Loucy (cell line): ENCODE data around the gene PIK3CA.

ENCODE experiments used
- EZH2phosphoT487 ChIP-seq: fragments of 200-600 bp; IDR thresholded peaks from 2 replicates; pipeline ENCODE4 v1.6.1; 2018; ENCODE audit warnings: antibody characterized with exemption, mild to moderate bottlenecking, moderate library complexity, borderline replicate concordance
- TF ChIP-seq, protein P1 (sequence below): fragments of 200-600 bp; sonication (generic); conservative IDR thresholded peaks from 2 replicates; pipeline ENCODE4 v1.5.1; 2014; ENCODE audit warnings: mild to moderate bottlenecking, antibody characterized with exemption, low read length

DNA sequence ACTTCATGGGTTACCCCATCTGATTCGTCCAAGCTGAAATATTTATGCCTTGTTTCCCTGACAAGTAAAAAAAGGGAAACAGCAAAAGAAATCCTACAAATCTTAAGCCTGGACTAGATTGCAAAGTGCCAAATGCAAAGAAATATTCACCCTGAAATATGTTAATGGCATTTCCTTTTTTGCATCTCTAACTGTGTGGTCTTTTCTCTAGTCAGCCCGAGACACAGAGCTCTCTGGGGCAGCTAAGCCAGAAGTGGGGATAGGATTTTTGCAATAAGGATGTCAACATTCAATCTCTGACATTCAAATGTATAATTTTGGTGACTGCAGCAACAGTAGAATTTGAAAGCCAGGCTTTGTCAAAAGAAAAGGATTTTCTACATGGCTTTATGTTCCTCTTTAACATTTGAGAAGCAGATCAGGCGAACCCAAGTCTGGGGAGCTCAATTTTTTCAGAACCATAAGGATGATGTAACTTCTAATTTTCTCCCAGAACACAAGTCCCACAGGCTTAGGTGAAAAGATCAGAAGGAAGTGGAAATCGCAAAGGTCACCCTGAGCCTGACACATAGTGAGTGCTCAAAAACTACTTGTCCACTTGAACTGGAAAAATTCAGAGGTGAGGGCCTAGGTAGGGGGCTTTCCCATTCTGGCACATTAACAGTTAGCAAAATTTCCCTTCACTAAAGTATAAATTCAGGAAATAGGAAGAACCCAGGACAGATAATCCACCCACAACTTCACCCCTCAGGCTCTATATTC, 131.0 kb downstream of the PIK3CA start:
- TF ChIP-seq, protein P1, sequence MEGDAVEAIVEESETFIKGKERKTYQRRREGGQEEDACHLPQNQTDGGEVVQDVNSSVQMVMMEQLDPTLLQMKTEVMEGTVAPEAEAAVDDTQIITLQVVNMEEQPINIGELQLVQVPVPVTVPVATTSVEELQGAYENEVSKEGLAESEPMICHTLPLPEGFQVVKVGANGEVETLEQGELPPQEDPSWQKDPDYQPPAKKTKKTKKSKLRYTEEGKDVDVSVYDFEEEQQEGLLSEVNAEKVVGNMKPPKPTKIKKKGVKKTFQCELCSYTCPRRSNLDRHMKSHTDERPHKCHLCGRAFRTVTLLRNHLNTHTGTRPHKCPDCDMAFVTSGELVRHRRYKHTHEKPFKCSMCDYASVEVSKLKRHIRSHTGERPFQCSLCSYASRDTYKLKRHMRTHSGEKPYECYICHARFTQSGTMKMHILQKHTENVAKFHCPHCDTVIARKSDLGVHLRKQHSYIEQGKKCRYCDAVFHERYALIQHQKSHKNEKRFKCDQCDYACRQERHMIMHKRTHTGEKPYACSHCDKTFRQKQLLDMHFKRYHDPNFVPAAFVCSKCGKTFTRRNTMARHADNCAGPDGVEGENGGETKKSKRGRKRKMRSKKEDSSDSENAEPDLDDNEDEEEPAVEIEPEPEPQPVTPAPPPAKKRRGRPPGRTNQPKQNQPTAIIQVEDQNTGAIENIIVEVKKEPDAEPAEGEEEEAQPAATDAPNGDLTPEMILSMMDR = no peak
- TF ChIP-seq EZH2phosphoT487 = no peak
